GM21619 (cell line): Measurements from ENCODE around the gene WDFY2.
"Not testable (repeated sequence)": the region's sequence is repeated elsewhere in the genome, so short reads cannot be mapped to it uniquely, and the experiment has no call there.

Experiments
- ATAC-seq: cut with Tn5 transposase; IDR thresholded peaks from one replicate; pipeline ENCODE4 v1.9.1; 2021; ENCODE audit not compliant: unreplicated experiment

Gene WDFY2

DNA sequence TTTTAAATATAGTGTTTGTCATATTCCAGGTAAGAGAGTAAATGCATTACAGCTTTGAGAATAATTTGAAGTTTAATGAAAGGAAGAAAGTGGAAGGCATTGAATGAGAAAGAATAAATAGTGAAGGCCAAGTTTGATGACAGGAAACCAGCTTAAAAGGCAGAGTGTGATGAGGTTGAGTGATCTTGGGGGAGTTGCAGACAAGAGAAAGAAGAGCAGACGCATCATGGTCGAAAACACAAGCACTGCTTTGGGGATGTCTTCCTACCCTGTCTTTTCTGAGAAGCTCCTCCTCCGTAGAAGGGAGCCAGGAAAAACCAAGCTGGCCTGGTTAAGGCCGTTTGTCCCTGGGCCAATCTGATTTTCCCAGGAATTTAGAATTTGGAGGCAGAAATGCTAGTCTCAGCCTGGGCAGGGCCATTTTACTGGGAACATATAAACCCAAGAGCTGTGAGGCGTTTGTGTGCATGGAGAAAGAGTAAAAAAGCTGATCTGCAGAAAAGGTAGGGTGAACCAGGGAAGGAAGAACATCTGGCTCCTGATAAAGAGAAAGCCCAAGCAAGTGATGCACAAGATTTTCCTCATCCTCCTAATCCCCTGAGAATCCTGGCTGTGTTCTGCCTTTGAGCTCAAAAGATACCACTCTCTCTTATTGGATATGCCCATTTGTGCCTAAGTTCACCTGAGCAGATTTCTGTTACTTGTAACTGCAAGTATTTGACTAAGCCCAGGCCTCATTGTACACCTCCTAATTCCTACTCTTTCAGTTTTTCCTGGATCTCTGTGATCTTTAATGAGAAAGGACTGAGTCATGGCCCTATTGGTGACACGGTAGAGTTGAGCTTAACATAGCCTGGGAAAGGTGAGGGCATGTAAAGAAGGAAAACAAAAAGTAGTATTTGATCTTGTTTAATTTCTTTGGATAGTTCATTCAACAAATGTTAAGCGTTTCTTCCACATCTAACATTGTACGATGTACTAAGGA is 80.0 kb downstream of the WDFY2 start:
- ATAC-seq, result no peak

DNA sequence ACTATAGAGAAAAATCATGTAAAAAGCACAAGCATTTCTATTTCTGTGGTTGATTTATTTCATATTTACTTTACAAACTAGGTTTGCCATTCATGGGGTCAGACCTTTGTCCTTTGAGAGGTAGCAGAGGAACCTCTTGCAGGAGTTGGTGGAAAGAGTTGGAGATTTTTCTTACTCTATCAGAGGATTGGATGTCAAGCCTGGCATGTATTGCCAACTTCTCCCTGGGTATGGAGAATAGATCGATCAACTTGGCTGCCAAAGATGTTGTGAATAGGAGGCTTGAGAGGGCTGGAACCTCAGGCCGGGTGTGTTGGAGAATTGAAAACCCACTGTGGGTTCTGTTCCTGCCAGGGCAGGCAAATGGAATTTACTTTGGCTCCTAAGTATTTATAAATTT is 81.2 kb downstream of the WDFY2 start:
- no peak for ATAC-seq

DNA sequence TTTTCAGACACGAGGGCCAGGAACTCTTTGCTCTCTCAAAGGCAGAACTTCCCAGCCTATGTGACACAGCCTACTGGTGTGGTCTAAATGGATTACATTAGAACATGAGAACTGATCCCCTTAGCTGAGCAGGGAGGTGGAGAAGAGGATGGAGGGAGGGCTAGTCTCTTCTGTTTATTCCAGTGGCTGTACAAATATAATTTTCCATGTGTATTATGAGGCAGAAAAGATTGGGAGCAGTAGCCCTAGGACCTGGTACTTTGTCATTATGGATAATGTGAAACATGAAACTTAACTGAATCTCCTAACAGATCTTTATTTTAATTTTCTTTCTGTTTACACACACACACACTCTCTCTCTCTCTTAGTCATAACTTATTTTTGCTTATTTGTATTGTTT is 82.1 kb downstream of the WDFY2 start:
- ATAC-seq, result no peak

DNA sequence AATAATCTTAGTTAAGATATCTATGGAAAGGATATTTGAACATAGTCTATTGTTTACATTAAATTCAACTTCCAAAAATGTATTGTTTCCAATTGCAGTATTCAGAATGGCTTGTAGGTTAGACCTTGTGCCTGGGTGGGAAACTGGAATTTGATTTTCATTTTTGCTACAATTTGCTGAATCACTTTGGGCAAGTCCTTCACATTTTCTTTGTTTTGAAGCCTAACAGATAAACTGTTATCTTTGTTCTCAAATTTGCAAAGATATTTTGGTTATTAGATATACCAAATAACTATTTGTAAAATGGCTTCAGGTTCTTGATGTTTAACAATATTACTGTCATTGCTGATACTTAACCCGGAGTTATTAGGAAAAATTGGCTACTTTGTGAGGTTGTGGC is 82.6 kb downstream of the WDFY2 start:
- ATAC-seq, result no peak

DNA sequence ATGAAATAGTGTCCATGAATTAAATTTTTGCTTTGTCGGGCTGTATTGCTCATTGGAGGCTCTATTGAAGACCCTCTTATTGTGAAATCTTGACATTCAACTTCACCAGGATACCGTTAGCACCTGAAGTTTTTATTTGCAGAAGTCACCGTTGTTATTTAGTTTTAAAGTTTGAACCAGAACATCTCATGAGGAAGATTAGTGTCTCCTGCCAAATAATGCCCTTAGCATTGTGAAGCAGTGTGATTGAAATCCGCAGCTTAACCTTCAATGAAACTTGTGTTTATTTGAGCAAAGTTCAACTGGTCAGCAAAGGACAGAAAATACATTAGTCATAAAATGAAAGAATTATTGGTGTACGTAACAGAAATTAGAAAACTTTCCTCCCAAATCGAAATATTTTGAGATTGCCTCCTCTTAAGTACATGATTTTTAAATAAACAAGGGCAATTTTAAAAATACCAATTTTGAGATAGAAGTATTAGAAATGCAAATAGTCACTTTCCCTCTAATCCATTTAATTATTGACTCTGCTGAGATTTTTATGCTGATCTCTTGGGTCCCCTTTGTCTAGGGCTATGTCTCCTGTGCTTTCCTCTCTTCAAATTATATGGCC is 84.4 kb downstream of the WDFY2 start:
- no peak for ATAC-seq

GRCh38 chr13:51673165-51673564 is 88.9 kb downstream of the WDFY2 start:
- no peak for ATAC-seq

DNA sequence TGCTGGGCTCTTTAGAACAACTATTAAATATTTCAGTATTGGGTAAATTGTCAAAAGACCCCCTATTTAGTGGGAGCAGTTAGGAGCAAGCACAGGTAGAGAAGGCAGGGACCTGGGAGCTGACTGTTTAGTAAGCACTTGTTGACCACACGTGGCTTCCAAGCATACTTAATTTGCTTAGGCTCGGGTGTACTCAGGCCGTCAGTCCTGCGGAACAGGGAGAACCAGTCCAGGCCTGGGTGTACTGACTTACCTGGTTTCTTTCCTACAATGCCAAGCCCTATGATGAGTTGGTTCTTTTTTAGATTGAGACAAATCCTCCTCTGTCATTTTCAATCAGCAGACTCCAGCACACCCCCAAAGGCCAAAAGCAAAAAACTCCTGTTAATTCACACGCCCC is 90.0 kb downstream of the WDFY2 start:
- no peak for ATAC-seq

GRCh38 chr13:51675385-51675784 is 91.1 kb downstream of the WDFY2 start:
- no peak for ATAC-seq

DNA sequence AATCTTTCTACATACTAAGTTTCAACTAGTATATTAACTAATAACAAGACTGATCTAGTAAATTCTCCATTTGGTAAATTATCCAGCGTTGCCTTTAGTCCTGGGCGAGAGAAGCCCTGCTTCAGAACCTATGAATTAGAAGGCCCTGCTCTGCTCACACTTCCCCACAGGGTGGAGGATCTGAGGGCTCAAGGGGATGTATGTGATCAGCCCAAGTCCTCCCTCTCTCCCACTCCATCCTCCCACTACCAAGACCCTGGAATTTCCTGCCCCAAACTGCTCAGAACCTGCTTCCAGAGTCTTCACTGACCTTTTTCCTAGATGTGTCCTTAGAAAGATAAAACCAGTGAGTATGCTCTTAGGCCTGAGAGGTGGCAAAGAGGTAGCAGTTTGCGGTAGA is 91.6 kb downstream of the WDFY2 start:
- ATAC-seq, result no peak

- ATAC-seq, result no peak
Observed at GRCh38 chr13:51676739-51677138, 92.5 kb downstream of the WDFY2 start.

DNA sequence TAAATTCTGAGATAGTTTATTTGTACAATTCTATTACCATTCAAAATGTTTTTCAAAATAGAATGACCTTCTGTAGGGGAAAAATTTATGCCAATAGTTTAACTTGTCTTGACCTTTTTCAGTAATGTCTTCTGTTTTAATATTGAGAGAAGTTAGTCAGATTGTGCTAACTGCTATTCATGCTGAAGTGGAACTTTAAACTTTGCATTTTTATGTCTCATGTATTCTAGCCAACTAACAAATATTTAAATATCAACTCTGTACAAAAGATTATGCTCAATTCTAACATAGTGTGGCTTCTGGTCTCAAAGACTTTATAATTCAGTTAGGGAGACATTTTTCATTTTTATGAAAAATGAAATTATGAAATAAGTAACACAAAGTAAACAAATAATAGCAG is 94.2 kb downstream of the WDFY2 start:
- no peak for ATAC-seq

GRCh38 chr13:51679616-51680015 is 95.4 kb downstream of the WDFY2 start:
- no peak for ATAC-seq

- no peak for ATAC-seq
Observed at GRCh38 chr13:51681037-51681678, 96.9 kb downstream of the WDFY2 start.

DNA sequence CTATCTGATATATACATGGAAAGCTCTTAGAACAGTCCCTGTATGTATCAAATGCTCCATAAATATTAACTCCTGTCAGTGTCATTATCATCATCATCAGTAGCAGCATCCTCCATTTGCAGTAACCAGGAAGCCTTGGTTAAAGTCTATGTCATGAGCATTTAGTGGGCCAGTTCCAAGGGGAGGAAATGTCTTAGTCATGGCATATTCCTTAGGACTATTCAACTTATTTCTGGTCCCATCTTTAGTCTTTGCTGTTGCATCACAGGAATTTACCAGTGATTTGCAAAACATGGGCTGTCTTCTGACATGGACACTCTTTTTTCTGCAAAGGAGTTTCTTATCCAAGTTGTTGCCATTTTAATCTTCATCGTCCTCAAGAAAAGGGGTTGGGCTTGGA is 98.4 kb downstream of the WDFY2 start:
- no peak for ATAC-seq

DNA sequence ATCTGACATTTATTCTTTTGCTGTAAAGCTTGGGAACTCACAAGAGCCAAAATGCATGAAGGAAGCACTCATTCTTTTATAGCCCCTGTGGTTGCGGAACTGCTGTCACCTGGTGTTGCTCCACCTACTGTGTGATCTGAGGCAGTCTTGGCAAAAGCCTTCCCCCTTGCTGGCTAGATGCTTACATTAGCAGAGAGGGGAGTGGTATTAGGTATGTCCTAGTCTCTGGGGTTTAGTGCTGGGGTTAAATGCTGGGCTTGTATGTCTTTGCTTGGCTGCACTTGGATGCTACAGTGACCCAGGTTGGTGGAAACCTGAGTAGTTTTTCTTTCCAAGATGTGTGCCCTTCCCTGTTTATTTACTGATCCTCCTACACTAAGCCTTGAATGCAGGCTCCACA is 99.3 kb downstream of the WDFY2 start:
- no peak for ATAC-seq

DNA sequence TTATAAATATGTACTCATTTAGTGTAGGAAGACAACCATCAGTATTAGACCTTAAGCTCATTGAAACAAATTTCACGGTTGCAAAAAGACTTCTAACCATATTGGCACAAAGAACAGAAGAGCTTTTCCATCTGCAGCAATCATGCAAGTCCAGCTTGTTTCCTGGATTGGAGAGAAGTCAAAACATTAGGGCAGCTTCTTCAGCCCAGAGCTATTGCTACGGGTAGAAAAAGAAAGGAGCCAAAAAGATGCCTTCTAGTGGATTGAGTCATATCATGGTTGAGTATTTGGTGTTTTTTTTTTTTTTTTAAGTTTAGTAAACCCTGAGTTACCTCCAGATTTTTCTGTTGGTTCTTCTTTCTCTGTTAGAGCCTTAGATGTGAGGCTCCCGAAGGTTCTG is 99.8 kb downstream of the WDFY2 start:
- no peak for ATAC-seq

GRCh38 chr13:51687947-51688714 is 103.9 kb downstream of the WDFY2 start:
- no peak for ATAC-seq

DNA sequence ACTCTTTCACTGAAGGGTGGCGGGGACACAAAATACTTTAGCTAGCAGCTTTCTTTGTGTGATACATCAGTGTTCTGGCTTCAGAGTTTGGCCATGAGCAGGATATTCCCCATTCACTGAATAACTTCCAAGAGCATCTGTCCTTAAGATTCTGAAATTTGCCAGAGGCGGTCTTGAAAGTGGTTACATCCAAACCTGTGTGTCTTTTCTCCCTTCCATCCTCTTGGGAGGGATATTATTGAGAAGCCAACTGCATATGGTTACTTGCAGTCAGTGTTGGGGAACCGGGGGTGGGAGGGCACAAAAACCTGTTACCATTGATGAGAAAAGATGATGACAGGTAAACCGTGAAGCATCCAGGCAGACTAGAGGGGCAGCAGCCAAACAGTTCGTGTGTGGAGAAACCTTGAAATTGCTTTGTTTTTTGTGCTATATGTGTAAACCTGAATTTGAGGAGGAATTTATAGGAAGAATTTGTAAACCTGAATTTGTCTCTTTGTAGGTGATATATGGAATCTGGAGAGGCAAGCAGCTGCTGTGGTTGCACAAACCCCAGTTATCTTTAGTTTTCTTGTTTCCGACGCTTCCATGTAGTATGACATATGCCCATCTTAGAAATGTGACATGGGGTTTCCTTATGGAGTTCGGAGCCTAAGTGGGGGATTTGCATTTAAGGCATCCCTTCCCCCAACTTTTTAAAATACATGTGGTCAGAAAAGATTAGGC is 104.8 kb downstream of the WDFY2 start:
- no peak for ATAC-seq

DNA sequence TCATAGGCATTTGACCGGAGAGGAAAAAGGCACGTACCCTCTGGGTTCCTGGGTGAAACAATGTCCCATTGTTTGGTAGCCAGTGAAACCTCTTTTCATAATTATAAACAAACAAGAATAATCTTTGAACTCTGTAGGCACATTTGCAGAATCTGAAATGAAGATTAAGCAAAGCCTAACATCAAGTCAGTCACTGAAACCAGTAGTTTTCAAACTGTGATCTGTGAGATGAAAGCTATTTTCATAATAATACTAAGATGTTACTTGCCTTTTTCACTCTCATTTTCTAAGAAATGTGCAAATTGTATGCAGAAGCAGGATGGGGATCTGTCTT is 105.4 kb downstream of the WDFY2 start:
- ATAC-seq, result no peak

DNA sequence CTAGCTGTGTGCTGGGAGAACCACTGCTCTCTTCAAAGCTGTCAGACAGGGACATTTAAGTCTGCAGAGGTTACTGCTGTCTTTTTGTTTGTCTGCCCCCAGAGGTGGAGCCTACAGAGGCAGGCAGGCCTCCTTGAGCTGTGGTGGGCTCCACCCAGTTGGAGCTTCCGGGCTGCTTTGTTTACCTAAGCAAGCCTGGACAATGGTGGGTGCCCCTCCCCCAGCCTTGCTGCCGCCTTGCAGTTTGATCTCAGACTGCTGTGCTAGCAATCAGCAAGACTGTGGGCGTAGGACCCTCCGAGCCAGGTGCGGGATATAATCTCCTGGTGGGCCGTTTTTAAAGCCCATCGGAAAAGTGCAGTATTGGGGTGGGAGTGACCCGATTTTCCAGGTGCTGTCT is 111.4 kb downstream of the WDFY2 start:
- not testable (repeated sequence) for ATAC-seq

GRCh38 chr13:51697181-51697580 is 112.9 kb downstream of the WDFY2 start:
- ATAC-seq, result no peak
